K562 (cell line): ENCODE data around the gene TMEM41B. TPM values are rescaled to one million over a fixed set of nuclear protein-coding genes. Genes with fewer than 3 reads are reported as not detected.
A peak's percentile ranks its signal among the peaks of the same experiment; 100 is the strongest.

Experiments used
- CREB5 ChIP-seq: fragments of 250-450 bp; sonication (Bioruptor Pico); IDR thresholded peaks from 2 replicates; pipeline ENCODE4 v1.5.0; 2020; ENCODE audit warnings: mild to moderate bottlenecking
- FOXO4 ChIP-seq: fragments of 450-650 bp; formaldehyde crosslinking; IDR thresholded peaks from 2 replicates; pipeline ENCODE4 v1.4.0; 2020; ENCODE audit warnings: mild to moderate bottlenecking, moderate library complexity
- ID3 ChIP-seq, 2 experiments: fragments of 250-450 bp in 1 of 2; fragments of 450-650 bp in 1 of 2; sonication (Bioruptor Pico) in 1 of 2; IDR thresholded peaks; 2 replicates each; pipeline versions ENCODE4 v1.6.1 to v1.8.0; 2016 to 2021; ENCODE audit warnings: mild to moderate bottlenecking in 2 of 2, moderate library complexity in 2 of 2, missing compliant biosample characterization in 1 of 2, missing genetic modification characterization in 1 of 2
- KLF1 ChIP-seq: fragments of 450-650 bp; IDR thresholded peaks from 2 replicates; pipeline ENCODE4 v1.6.1; 2016; ENCODE audit warnings: missing genetic modification characterization, missing compliant biosample characterization
- MGA ChIP-seq: fragments of 450-650 bp; IDR thresholded peaks from 2 replicates; pipeline ENCODE4 v1.6.1; 2016; ENCODE audit warnings: mild to moderate bottlenecking, moderate library complexity
- NONO ChIP-seq, 2 experiments: fragments of 200-400 bp in 1 of 2; fragments of 450-650 bp in 1 of 2; formaldehyde crosslinking in 1 of 2; IDR thresholded peaks; 2 replicates each; pipeline ENCODE4 v1.6.1; 2017; ENCODE audit warnings: low read depth in 2 of 2, mild to moderate bottlenecking in 2 of 2, moderate library complexity in 2 of 2, low read length in 1 of 2
- ZNF175 ChIP-seq: fragments of 200-800 bp; sonication (Bioruptor generic); IDR thresholded peaks from 2 replicates; pipeline ENCODE4 v1.6.1; 2016; ENCODE audit warnings: low read depth, mild to moderate bottlenecking, missing genetic modification characterization, missing compliant biosample characterization
- ZNF347 ChIP-seq: fragments of 450-650 bp; formaldehyde crosslinking; IDR thresholded peaks from 2 replicates; pipeline ENCODE4 v1.4.0; 2020; ENCODE audit warnings: low read depth, mild to moderate bottlenecking, moderate library complexity
- ZNF583 ChIP-seq: fragments of 250-450 bp; sonication (Bioruptor Pico); IDR thresholded peaks from 2 replicates; pipeline ENCODE4 v1.4.0; 2020
- ZNF668 ChIP-seq: fragments of 250-450 bp; sonication (Bioruptor Pico); IDR thresholded peaks from 2 replicates; pipeline ENCODE4 v1.8.0; 2022; ENCODE audit warnings: mild to moderate bottlenecking, inconsistent platforms
- polyA plus RNA-seq, 8 experiments: library from polyadenylated mRNA; depleted of rRNA in 4 of 8; stranded (reverse) in 5 of 8; unstranded in 3 of 8; fragments of >200 nt; fragmentation: Nextera tagmentation in 2 of 8; fragmentation: Illumina TruSeq in 1 of 8; extraction: Ambion mirVana in 2 of 8; extraction: Trizol in 1 of 8; gene quantifications; 2 replicates each; pipeline versions ENCODE4 v1.2.1 to v1.2.3, GENCODE V29; 2011 to 2014; ENCODE audit warnings: inconsistent platforms in 1 of 8, missing spikeins in 1 of 8
- total RNA-seq, 7 experiments: library from RNA; depleted of rRNA in 6 of 7; stranded (reverse); fragments of >200 nt in 6 of 7; fragmentation: Illumina TruSeq in 2 of 7; extraction: Trizol in 2 of 7; gene quantifications; 2 replicates each; pipeline versions ENCODE4 v1.2.1 to v1.2.3, GENCODE V29; 2011 to 2021; ENCODE audit warnings: low replicate concordance in 1 of 7

TMEM41B gene
- total and polyA plus RNA-seq, 9 of the 15 experiments (the other 6 are each of a cell fraction or from before 2014, with no cell fraction given): 17.1 to 89.6 (median 48.7) TPM

DNA sequence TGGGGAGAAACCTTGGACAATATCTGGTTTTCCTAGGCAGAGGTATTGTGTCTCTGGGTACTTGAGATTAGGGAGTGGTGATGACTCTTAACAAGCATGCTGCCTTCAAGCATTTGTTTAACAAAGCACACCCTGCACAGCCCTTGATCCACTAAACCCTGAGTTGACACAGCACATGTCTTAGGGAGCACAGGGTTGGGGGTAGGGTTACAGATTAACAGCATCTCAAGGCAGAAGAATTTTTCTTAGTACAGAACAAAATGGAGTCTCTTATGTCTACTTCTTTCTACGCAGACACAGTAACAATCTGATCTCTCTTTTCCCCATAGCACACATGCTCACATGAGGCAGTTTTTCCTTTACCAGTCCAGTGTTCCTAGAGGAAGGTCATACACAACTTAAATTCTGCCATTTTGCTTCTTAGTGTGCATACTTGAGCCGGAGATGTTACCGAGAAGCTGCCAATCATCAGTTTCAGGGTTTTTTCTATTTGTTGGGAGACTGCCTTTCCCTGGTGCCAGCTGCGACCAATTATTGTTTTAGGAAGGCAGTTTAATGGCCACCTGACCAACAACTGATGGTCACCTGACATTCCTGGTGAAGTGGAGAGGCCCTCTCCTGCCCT, 5.1 kb upstream of the TMEM41B start (continued):
- peak; percentile 70 for TF ChIP-seq MGA
- TF ChIP-seq ZNF347 (CRISPR knock-in tag): peak; percentile 85; the same call in 1 of the 2 replicates
- 0 out of 4 replicates have a peak, but pooled peaks of 1 of the 2 experiments have one; percentile 8 for TF ChIP-seq NONO (IDR thresholded peaks at IDR 0.05; ENCODE audit: low read depth in 2 of 2, low read length in 1 of 2)
- 0 out of 2 replicates have a peak, but pooled peaks have one; percentile 77 for TF ChIP-seq FOXO4 (CRISPR knock-in tag)
- peak; percentile 62; the same call in 1 of the 2 replicates for TF ChIP-seq CREB5 (CRISPR knock-in tag)
- TF ChIP-seq ID3 (CRISPR knock-in tag; IDR thresholded peaks at IDR 0.05): peak; percentile 77; the same call in 1 of the 2 replicates
- TF ChIP-seq ID3 (tag; IDR thresholded peaks at IDR 0.05): peak; percentile 99
- peak; percentile 93 for TF ChIP-seq ZNF668 (CRISPR knock-in tag)
- peak; percentile 97 for TF ChIP-seq ZNF583 (CRISPR knock-in tag)
- TF ChIP-seq ZNF175 (CRISPR knock-in tag): peak; percentile 78; the same call in 1 of the 2 replicates
- TF ChIP-seq KLF1 (tag): 0 out of 2 replicates have a peak, but pooled peaks have one; percentile 14
